GM21528 (cell line): ENCODE results near the gene INPP5E.

Source experiments
- ATAC-seq: cut with Tn5 transposase; IDR thresholded peaks from one replicate; pipeline ENCODE4 v1.9.1; 2021; ENCODE audit warnings: mild to moderate bottlenecking, moderate library complexity; ENCODE audit not compliant: unreplicated experiment, low FRiP score

Gene INPP5E

DNA sequence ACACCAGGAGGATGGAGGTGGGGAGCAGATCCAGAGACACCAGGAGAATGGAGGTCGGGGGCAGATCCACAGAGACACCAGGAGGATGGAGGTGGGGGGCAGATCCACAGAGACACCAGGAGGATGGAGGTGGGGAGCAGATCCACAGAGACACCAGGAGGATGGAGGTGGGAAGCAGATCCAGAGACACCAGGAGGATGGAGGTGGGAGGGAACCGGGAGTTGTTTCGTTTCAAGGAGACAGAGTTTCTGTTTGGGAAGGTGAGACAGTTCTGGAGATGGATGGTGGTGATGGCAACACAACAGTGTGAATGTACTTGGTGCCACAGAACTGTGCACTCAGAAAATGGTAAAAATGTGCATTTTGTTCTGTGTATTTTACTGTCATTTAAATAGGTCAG lies 9.0 kb upstream of the INPP5E start:
- ATAC-seq: no peak

DNA sequence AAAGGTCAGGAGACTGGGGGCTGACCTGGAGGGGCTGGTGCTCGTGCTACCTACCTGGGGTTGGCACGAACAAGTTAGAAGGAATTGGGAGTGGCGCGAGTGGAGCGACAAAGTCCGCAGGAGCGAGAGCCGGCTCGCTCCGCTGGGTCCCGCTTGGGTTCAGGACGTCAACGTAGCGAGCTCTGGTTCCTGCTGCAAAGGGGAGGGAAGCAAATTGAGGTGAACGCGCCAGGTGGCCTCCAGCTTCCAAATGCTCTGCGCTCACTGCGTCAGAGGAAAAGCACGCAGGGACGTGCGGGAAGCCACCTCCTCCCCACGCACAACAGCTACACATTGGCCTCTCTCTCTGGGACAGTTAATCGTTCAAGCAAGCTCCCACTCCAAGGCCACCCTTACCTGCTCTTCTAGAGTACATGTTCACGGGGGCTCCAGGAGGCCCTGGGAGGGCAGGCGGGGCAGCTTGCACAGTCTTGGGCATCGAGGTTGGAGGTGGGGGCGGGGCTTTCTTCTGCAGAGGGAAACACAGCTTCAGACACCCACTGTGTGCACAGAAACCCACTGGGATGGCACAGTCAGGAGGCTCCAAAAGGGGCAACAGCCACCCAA lies 7.6 kb upstream of the INPP5E start:
- no peak for ATAC-seq

DNA sequence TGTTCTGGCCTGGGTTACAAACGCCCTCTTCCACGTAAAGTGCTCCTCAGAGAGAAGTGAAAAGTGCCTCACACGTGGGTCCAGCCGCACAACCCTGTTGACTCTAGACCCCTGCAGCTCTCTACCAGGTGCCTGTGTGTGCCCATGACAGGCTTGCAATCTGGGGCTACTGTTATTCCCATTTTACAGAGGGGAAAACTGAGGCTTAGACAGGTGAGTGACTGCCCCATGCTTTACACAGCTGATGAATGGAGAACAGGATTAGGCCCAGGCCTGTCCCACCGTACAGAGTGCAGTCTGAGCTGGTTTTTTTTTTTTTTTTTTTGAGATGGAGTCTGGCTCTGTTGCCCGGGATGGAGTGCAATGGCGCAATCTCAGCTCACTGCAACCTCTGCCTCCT lies 6.2 kb upstream of the INPP5E start:
- ATAC-seq: no peak

DNA sequence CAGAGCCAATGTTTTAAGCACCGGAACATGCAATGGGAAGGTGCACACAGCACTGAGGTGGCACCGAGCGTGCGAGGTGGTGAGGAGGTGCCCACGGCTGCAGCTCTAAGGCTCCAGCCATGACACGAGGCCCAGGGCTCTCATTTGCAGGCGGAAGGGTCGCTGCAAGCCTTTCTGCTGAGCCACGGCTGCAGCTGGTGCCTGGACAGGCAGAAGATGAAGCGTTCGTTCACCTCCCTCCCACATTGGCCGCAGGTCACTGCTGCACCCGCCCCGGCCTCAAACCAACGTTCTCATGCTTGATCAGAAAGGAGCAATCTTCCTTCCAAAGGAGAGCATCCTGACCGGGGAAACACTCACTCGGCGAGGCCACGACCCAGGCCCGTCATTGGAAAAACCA lies 4.5 kb upstream of the INPP5E start:
- ATAC-seq: no peak

DNA sequence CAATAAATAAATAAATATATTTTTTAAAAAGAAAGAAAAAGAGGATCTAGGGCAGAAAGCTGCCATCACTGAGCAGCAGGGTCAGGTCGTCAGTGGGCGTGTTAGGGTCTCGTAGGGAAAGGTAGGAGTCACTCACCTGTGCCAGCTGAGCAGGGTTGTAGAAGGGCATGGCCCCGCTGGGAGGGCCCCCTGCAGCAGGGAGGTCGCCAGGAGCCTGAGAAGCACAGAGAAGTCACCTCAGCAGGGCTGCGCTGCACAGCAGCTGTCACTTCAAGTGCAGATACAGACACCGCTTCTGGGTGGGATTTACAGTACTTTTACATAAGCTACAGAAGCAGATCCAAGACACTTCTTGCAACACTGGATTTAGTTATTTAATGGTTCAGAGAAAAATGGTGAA lies 4.0 kb upstream of the INPP5E start:
- no peak for ATAC-seq

DNA sequence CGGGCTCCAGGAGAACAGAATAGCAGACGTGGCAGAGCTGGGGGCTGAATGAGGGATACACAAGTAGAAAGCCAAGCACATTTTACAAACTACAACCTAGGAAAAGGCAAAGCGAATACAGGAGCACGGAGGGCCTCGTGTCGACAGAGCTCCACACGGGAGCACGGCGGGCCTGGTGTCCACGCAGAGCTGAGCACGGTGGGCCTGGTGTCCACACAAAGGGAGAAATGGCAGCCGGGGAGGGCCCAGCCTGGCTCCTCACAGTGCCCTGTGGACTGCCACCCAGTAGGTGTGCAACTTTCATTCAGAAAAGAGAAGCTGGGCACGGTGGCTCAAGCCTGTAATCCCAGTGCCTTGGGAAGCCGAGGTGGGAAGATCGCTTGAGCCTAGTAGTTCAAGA lies 3.4 kb upstream of the INPP5E start:
- no peak for ATAC-seq

DNA sequence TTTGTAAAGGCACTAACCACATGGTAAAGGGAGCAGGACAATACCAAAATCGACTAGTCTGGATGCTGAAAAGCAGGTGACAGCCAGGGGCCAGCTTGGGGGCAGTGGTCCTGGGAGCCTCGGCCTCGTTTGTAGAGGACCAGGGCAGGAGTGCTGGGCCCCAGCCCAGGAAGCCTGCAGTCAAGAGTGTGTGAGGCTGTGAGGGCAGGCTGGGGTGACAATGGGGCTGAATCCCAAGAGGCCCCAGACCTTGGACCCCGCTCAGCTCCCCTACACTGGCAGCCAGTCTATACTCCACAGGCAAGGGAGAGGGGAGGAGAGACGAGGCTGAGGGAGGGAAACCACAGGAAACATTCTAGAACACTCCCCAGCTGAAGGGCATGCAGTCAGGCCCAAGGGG lies 2.6 kb upstream of the INPP5E start:
- ATAC-seq: no peak

DNA sequence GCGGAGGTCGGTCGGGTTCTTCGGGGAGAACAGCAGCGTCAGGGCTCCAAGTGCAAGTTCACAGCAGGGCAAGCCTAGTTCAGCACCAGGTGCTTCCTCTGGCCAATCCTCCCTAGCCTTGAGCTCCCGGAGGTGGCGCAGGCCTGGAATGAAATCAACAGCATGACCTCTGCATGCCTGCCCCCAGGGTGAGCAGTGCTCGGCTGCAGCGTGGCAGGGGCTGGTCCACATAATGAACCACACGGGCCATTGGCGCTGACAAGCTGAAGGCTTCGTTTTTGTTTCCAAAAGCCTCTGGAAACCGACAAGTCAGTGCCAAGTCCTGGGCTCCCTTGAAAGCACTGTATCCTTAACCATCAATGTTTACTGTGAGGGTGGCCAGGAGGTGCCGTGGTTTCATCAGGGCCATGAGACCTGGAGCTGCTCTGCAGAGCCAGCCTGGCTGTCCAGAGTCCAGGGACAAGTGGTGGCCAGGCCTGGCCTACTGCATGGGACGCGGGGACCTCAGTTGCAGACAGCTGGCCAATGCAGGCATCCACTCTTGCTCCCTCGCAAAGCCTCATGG lies 2.1 kb upstream of the INPP5E start:
- no peak for ATAC-seq

DNA sequence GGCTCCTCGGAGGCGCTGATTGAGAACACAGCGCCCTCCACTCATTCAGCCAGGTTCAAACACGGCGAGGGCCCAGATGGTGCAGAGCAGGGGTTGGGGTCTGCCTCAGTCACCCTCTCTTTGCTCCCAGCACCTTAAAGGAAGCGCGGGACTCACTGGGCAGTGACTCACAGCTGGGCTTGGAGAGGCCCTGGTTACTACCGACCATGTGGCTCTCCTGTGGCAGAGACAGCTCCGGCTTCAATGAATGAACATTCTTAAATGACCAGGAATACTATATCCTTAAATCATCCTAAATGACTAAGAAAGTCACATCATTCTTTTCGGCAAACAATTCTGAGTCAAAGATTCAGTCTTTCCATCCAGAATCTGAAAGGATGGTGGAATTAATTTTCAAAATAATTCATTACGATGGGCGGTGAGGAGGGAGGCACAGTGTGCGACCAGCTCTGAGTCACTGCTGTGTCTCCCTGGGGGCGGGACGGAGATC lies 1.6 kb upstream of the INPP5E start:
- no peak for ATAC-seq

DNA sequence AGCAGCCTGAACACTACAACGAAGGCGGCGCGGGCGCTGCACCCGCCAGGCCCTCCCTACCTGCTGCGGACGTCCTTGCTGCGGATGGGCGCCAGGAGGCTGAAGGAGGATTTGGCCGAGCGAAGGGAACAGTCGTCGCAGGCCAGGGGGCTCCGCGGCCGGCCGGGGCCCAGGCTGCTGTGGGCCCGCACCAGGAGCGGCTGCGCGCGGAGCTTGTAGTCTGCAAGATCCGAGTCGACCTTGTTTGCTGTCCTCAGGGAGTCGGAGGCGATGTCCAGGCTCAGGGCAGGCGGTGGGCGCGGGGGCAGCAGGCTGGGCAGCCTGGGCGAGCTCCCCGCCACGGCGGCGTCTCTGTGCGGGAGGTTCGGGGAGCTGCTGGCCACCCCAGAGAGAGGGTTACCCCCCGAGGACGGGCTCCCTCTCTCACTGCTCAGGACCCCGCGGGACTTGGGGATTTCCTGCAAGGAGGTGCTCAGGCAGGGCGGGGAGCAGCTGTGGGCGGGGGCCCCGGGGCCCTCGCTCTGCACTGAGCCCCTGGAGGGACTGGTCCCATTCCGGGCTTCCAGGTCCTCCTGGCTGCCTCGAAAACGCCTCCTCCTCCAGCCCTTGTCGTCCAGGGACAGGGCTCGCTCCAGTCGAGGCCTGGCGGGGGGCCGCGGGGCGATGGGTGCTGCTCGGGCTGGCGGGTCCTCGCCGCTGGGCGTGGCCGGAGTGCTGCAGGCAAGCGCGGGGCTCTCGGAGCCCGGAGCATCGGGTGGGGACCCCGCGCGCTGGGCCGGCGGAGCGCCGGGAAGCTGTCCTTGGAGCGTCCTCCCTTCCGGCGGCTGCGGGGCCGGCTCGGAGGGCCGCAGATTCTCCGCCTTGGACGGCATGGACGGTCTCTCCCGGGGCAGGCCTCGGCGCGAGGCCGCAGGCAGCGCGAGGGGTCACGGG lies 831 bp downstream of the INPP5E start:
- ATAC-seq: peak; percentile 52

DNA sequence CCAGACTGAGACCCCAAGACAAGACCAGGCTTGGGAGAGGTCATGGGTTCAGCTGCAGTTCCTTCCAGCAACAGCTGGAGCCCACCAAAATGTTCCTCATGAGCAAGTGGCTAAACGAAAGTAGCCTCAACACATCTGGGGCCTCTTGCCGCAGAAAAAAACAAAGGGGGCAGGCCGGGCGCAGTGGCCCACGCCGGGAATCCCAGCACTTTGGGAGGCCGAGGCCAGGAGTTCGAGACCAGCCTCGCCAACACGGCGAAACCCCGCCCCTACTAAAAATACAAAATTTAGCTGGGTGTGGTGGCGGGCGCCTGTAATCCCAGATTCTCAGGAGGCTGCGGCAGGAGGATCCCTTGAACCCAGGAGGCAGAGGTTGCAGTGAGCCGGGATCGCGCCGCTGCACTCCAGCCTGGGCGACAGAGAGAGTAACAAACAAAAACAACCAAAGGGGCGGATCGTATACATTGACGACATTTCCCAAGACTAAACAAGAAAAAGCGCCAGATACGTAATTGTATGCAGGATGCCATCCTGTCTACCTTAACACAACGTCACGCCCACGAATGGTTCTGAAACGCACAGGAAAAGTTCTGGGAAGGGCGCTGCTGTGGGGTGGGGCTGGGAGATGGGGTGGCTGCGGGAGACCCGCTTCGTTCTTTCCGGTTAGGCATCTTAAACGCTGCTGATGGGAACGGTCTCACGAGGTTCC lies 1.7 kb downstream of the INPP5E start:
- no peak for ATAC-seq

DNA sequence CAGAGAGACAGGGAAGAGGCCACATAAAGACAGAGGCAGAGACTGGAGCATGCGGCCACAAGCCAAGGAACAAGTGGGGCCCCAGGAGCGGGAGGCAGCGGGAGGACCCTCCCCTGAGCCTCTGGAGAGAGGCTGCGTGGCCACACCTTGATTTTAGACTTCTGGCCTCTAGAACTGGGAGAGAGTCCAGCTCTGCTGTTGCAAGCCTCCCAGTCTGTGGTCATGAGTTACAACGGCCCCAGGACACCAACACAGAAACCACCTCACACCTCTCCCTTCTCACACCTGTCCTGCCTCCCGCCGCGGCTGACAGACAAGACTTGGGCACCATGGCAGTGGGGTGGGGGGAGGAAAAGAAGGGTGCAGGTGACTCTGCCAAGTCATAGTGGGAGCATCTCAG lies 2.2 kb downstream of the INPP5E start:
- ATAC-seq: no peak

DNA sequence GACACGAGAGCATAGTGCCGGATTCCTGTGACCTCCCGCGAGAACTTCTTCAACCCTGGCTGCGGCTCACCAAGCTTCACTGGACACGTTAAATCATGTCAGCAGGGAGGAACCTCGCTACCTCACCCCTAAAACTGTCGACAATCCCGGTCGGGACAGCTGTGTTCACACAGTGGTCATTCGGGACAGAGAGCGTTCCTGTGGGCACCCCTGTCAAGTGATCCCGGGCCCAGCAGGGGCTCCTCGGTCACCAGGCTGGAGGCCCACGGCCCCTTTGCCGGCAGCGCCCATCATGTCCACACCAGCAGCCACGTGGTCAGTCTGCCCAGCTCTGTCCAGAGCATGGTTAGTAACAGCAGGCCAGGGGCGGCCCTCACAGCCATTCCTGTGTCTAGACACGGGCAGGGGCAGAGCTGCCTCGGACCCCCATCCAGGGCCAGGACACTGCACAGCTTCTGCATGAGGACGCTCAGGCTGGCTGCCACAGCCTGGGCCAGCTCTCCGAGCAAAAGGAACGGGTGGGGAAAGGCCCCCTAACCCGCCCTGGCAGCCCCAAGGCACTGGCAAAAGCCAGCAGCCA lies 3.5 kb downstream of the INPP5E start:
- ATAC-seq: no peak

DNA sequence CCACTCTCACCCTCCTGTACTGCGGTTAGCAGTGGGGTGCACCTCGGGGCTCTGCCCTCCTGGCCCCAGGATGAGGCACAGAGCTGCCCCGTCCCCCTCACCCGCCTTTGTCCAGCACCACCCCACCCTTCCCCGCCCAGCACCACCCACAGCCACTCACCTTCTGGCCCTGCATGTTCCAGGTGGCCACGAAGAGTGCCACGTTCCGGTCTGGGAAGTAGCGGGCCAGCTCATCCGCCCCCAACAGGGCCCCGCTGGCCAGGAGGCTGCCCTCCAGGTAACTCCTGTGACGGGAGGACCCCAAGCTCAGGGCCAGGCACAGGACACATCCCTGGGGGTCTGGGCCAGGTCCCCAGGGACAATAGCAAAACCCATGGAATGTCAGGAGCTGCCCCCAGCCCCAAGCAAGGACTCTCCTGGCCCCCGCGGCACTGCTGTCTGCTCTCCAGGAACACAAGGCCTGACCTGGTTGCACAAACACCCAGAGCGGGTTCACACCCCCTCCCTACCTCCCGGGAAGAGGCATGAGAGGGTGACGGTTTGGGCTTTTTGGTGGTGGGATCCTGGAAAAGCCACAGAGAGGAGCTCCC lies 5.0 kb downstream of the INPP5E start:
- ATAC-seq: no peak

DNA sequence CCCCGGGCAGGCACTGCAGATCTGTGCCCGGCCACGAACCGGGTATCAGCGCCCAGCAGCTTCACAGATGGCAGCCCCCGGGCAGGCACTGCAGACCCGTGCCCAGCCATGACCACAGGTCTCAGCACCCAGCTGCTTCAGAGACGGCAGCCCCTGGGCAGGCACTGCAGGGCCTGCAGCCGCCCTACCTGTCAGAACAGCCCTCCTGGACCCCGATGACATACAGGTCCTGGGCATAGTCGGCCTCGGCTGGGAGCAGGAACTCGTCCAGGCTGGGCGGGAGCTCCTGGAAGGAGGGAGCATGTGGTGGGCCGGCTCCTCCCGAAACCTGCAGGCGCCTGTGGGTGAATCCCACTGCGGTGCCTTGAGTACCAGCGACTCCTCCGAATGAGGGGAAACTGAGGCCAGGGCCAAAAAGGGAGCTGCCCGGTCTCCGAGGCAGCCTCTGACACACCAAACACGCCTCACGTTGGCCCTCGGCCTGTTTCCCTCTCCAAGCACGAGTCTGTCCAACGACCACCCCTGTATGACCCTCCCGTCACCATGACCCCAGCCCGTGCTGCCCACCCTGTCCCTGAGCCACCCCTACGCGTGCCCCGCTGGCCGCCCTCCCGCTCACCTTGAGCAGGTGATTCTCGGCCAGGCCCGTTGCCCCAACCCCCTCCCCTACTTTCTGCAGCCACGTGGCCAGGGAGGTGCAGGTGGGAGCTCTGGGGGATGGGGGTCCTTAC lies 5.6 kb downstream of the INPP5E start:
- no peak for ATAC-seq

DNA sequence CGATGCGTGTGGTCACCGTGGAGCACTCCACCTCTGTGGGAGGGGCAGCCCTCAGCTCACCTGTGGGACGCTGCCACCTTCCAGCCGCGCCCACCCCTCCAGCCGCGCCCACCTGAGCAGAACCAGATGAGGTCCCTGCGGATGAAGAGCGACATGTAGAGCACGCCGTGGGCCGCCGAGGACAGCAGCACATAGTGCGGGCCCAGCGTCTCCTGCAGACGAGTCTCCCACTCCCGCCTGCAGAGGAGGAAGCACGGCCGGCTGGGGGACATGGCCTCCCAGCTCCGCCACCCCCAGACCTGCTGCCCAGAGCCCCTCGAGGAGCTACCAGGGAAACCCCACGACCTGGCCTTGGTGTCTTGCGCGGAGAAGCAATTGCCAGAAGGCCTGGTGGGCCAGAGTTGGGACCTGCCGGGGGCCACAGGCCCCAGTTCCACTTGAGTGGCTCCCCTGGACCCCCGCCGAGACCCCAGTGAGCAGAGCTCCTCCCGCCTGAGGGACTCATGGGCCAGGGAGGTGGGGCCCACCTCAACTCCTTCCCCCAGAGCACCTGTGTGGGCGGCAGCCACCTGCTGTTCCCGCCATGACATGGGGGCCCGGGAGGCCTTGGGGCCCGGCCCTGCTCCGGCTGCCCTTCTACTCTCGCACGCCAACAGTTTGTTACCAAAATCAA lies 6.5 kb downstream of the INPP5E start:
- no peak for ATAC-seq

DNA sequence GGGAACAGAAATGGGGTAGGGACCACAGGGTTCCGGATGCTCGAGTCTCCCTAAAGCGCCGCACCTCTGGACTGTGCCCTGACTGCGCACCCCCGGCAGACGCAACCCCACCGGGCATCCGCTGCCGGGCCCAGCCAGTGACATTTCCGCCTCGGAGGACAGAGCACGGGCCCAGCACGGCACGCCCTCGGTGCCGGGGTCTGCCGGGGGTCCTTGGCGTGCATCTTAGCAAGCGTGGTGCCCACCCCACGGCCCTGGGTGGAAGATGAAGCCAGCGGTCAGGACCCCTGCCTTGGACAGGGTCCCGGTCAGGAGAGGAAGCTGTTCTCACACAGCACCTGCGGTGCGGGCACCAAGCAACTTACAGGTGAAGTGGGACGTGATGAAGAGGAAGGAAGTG lies 7.1 kb downstream of the INPP5E start:
- ATAC-seq: no peak

DNA sequence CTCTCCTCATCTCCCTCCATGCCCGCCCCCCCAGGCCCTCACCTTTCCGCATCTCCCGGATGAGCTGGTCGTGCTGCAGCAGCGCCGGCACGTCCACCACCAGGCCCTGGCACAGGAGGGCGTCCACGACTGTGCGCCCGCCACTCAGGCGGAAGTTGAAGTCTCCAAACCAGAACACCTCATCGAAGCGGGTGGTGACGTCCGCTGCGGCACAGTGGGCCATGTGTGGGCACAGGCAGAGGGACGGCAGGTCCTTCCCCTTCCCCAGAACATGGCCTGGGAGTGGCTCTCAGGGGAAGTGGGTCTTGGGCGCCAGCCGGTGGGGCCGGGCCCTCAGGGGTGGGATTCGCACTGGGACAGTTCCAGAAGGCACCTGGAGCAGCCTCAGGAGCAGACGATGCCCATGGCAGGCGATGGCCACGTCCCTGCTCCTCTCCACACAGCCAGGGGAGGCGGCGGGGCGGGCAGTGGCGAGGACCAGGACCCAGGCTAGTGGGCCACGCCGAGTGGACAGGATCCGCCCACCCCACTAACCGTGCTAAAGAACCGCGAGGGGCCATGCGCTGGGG lies 7.8 kb downstream of the INPP5E start:
- no peak for ATAC-seq
